ENCODE measurements around the gene PXK. TPM values are rescaled to one million over a fixed set of nuclear protein-coding genes. Genes with fewer than 3 reads are reported as not detected.

Gene PXK
- total and polyA plus RNA-seq, 4 donors, result 6.8 to 32.6 (median 16.4) TPM

- no peak overlapping the region for H3K27ac ChIP-seq (ENCODE audit: low read depth in 1 of 2, low read length in 2 of 2)
- WGBS, 2 donors, result 20 to 22% methylated on average over 1 of the region's 1 CpG
- H3K36me3 ChIP-seq (ENCODE audit: control insufficient read depth in 1 of 2, insufficient read depth in 2 of 2, low read length in 1 of 2), result peaks cover 0 to 5% of the 10 kb centered on the region in 2 donors
- DNase-seq (no peak), ATAC-seq (ENCODE audit: low FRiP score) (no peak)
- H3K4me1 ChIP-seq (ENCODE audit: control insufficient read depth in 1 of 2, insufficient read depth in 2 of 2, low read length in 2 of 2), result peaks cover 3% of the 10 kb centered on the region in 2 donors
- H3K9me3 ChIP-seq (ENCODE audit: control insufficient read depth, low read length), result no peaks in the 10 kb centered on the region
- H3K4me3 ChIP-seq (ENCODE audit: low read length in 2 of 2), result no peak overlapping the region
- intact Hi-C loops (cut with DNase I), result loop anchor here in 1 of 2 donors (5.0 kb wide), 2 partner anchors 71 to 184 kb away; partner anchors contain the start of genes ABHD6 and KCTD6
- no peaks in the 10 kb centered on the region for H3K27me3 ChIP-seq (ENCODE audit: control insufficient read depth in 1 of 2, insufficient read depth in 2 of 2, low read length in 1 of 2)
These were observed 24.0 kb upstream of the PXK start for GRCh38 chr3:58308728-58309127.

GRCh38 chr3:58317811-58318210 lies 14.9 kb upstream of the PXK start:
- 79 to 84% methylated on average over 2 of the region's 2 CpGs for WGBS, 2 donors
- Histone ChIP-seq H3K27ac (ENCODE audit: low read depth in 1 of 2, low read length in 2 of 2) (no peak overlapping the region), H3K4me1 (ENCODE audit: control insufficient read depth in 1 of 2, insufficient read depth in 2 of 2, low read length in 2 of 2) (no peaks in the 10 kb centered on the region), H3K36me3 (ENCODE audit: control insufficient read depth in 1 of 2, insufficient read depth in 2 of 2, low read length in 1 of 2) (peaks cover 8 to 11% of the 10 kb centered on the region in 2 donors), H3K27me3 (ENCODE audit: control insufficient read depth in 1 of 2, insufficient read depth in 2 of 2, low read length in 1 of 2) (no peaks in the 10 kb centered on the region), H3K9me3 (ENCODE audit: control insufficient read depth, low read length) (no peaks in the 10 kb centered on the region), H3K4me3 (ENCODE audit: low read length in 2 of 2) (no peak overlapping the region)
- intact Hi-C loops (cut with DNase I), result no loop called here
- ATAC-seq (ENCODE audit: low FRiP score), result no peak
- DNase-seq, result no peak

GRCh38 chr3:58321791-58322190 lies 10.9 kb upstream of the PXK start:
- no peaks in the 10 kb centered on the region for H3K9me3 ChIP-seq (ENCODE audit: control insufficient read depth, low read length)
- H3K27ac ChIP-seq (ENCODE audit: low read depth in 1 of 2, low read length in 2 of 2), result no peak overlapping the region
- intact Hi-C loops (cut with DNase I), result loop anchor here (5.0 kb wide), 2 partner anchors 96 to 211 kb away; no protein-coding TSS in a partner anchor
- no peak for DNase-seq
- H3K4me1 ChIP-seq (ENCODE audit: control insufficient read depth in 1 of 2, insufficient read depth in 2 of 2, low read length in 2 of 2), result no peaks in the 10 kb centered on the region
- ATAC-seq (ENCODE audit: low FRiP score), result no peak
- 83 to 89% methylated on average over 7 of the region's 7 CpGs for WGBS, 2 donors
- H3K4me3 ChIP-seq (ENCODE audit: low read length in 2 of 2), result no peak overlapping the region
- peaks cover 8% of the 10 kb centered on the region in 2 donors for H3K36me3 ChIP-seq (ENCODE audit: control insufficient read depth in 1 of 2, insufficient read depth in 2 of 2, low read length in 1 of 2)
- no peaks in the 10 kb centered on the region for H3K27me3 ChIP-seq (ENCODE audit: control insufficient read depth in 1 of 2, insufficient read depth in 2 of 2, low read length in 1 of 2)

- H3K27ac ChIP-seq (ENCODE audit: low read depth in 1 of 2, low read length in 2 of 2), result no peak overlapping the region
- no peaks in the 10 kb centered on the region for H3K9me3 ChIP-seq (ENCODE audit: control insufficient read depth, low read length)
- 56 to 65% methylated on average over 1 of the region's 1 CpG for WGBS, 2 donors
- peaks cover under 1 to 4% of the 10 kb centered on the region in 2 donors for H3K36me3 ChIP-seq (ENCODE audit: control insufficient read depth in 1 of 2, insufficient read depth in 2 of 2, low read length in 1 of 2)
- ATAC-seq (ENCODE audit: low FRiP score) (no peak), DNase-seq (no peak)
- no peaks in the 10 kb centered on the region for H3K4me1 ChIP-seq (ENCODE audit: control insufficient read depth in 1 of 2, insufficient read depth in 2 of 2, low read length in 2 of 2)
- H3K4me3 ChIP-seq (ENCODE audit: low read length in 2 of 2), result no peak overlapping the region
- no peaks in the 10 kb centered on the region for H3K27me3 ChIP-seq (ENCODE audit: control insufficient read depth in 1 of 2, insufficient read depth in 2 of 2, low read length in 1 of 2)
- intact Hi-C loops (cut with DNase I), result loop anchor here (5.0 kb wide), 2 partner anchors 95 to 210 kb away; no protein-coding TSS in a partner anchor
These were observed 9.9 kb upstream of the PXK start for GRCh38 chr3:58322793-58323192.

GRCh38 chr3:58323529-58324390 lies 8.9 kb upstream of the PXK start:
- DNase-seq (no peak), ATAC-seq (ENCODE audit: low FRiP score) (no peak)
- Histone ChIP-seq H3K36me3 (ENCODE audit: control insufficient read depth in 1 of 2, insufficient read depth in 2 of 2, low read length in 1 of 2) (peaks cover 0 to 3% of the 10 kb centered on the region in 2 donors), H3K27ac (ENCODE audit: low read depth in 1 of 2, low read length in 2 of 2) (no peak overlapping the region), H3K9me3 (ENCODE audit: control insufficient read depth, low read length) (no peaks in the 10 kb centered on the region), H3K4me3 (ENCODE audit: low read length in 2 of 2) (no peak overlapping the region), H3K27me3 (ENCODE audit: control insufficient read depth in 1 of 2, insufficient read depth in 2 of 2, low read length in 1 of 2) (no peaks in the 10 kb centered on the region), H3K4me1 (ENCODE audit: control insufficient read depth in 1 of 2, insufficient read depth in 2 of 2, low read length in 2 of 2) (no peaks in the 10 kb centered on the region)
- WGBS, 2 donors, result 82 to 85% methylated on average over 3 of the region's 3 CpGs
- intact Hi-C loops (cut with DNase I), result loop anchor here (5.0 kb wide), 2 partner anchors 94 to 209 kb away; no protein-coding TSS in a partner anchor

- H3K27ac ChIP-seq (ENCODE audit: low read depth in 1 of 2, low read length in 2 of 2), result no peak overlapping the region
- ATAC-seq (ENCODE audit: low FRiP score), result no peak
These were observed 8.0 kb upstream of the PXK start for GRCh38 chr3:58324391-58325390.

GRCh38 chr3:58325525-58325992 lies 7.1 kb upstream of the PXK start:
- intact Hi-C loops (cut with DNase I), result no loop called here
- no peaks in the 10 kb centered on the region for H3K9me3 ChIP-seq (ENCODE audit: control insufficient read depth, low read length)
- no peaks in the 10 kb centered on the region for H3K36me3 ChIP-seq (ENCODE audit: control insufficient read depth in 1 of 2, insufficient read depth in 2 of 2, low read length in 1 of 2)
- 39 to 40% methylated on average over 2 of the region's 2 CpGs for WGBS, 2 donors
- ATAC-seq (ENCODE audit: low FRiP score) (no peak), DNase-seq (no peak)
- H3K4me3 ChIP-seq (ENCODE audit: low read length in 2 of 2), result no peak overlapping the region
- no peaks in the 10 kb centered on the region for H3K4me1 ChIP-seq (ENCODE audit: control insufficient read depth in 1 of 2, insufficient read depth in 2 of 2, low read length in 2 of 2)
- no peak overlapping the region for H3K27ac ChIP-seq (ENCODE audit: low read depth in 1 of 2, low read length in 2 of 2)
- H3K27me3 ChIP-seq (ENCODE audit: control insufficient read depth in 1 of 2, insufficient read depth in 2 of 2, low read length in 1 of 2), result no peaks in the 10 kb centered on the region

More at GRCh38 chr3:58324391-58325390, 8.0 kb upstream of the PXK start:
- intact Hi-C loops (cut with DNase I), result loop anchor here (5.0 kb wide), 2 partner anchors 93 to 208 kb away; no protein-coding TSS in a partner anchor
- Histone ChIP-seq H3K27me3 (ENCODE audit: control insufficient read depth in 1 of 2, insufficient read depth in 2 of 2, low read length in 1 of 2) (no peaks in the 10 kb centered on the region), H3K36me3 (ENCODE audit: control insufficient read depth in 1 of 2, insufficient read depth in 2 of 2, low read length in 1 of 2) (no peaks in the 10 kb centered on the region), H3K4me1 (ENCODE audit: control insufficient read depth in 1 of 2, insufficient read depth in 2 of 2, low read length in 2 of 2) (no peaks in the 10 kb centered on the region), H3K9me3 (ENCODE audit: control insufficient read depth, low read length) (no peaks in the 10 kb centered on the region), H3K4me3 (ENCODE audit: low read length in 2 of 2) (no peak overlapping the region)
- WGBS, 2 donors, result 71 to 74% methylated on average over 7 of the region's 7 CpGs
- DNase-seq, result no peak

- DNase-seq (no peak), ATAC-seq (ENCODE audit: low FRiP score) (no peak)
- intact Hi-C loops (cut with DNase I), result no loop called here
- Histone ChIP-seq H3K27ac (ENCODE audit: low read depth in 1 of 2, low read length in 2 of 2) (no peak overlapping the region), H3K9me3 (ENCODE audit: control insufficient read depth, low read length) (no peaks in the 10 kb centered on the region), H3K36me3 (ENCODE audit: control insufficient read depth in 1 of 2, insufficient read depth in 2 of 2, low read length in 1 of 2) (no peaks in the 10 kb centered on the region), H3K27me3 (ENCODE audit: control insufficient read depth in 1 of 2, insufficient read depth in 2 of 2, low read length in 1 of 2) (no peaks in the 10 kb centered on the region), H3K4me1 (ENCODE audit: control insufficient read depth in 1 of 2, insufficient read depth in 2 of 2, low read length in 2 of 2) (no peaks in the 10 kb centered on the region), H3K4me3 (ENCODE audit: low read length in 2 of 2) (no peak overlapping the region)
- 94 to 97% methylated on average over 8 of the region's 8 CpGs for WGBS, 2 donors
These were observed 6.3 kb upstream of the PXK start for GRCh38 chr3:58326267-58326900.
